GM18505 (cell line): ENCODE data around the gene FSCN2.

Experiments used
- ATAC-seq: cut with Tn5 transposase; IDR thresholded peaks from one replicate; pipeline ENCODE4 v1.9.1; 2021; ENCODE audit not compliant: unreplicated experiment
- POLR2A ChIP-seq: IDR thresholded peaks from 4 replicates; pipeline ENCODE4 v1.6.1; 2011; ENCODE audit warnings: borderline replicate concordance; ENCODE audit not compliant: insufficient read depth, insufficient read length; ENCODE audit errors: extremely low read depth

FSCN2 gene

DNA sequence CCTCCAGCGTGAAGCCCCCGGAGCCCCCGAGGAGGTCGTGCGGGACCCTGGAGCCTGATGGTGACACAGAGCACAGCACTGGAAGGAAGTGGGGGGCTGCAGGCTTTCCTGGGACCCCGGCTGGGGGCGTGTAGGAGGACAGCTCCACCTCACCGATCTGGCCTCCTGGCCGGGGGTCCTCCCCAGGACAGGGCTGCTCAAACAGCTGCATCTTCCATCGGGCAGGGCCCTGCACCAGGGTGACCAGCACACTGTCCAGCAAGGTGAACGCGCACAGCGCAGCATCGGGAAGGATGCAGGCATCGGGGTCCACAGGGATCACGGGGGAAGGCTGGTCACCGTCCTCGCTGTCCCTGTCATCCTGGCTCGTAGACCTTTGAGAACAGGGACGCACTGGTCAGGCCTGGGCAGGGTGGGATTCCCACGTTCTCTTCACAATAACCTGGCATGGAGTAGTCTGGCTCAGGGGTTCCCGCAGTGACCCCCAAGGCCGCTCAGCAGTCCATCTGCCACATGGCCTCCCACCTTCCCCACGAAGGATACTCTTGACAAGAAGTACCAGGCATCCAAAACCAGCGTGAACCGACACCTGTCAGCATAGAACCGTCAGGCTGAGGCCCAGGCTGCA lies 22.8 kb downstream of the FSCN2 start:
- no peak for TF ChIP-seq POLR2A
- ATAC-seq = no peak

DNA sequence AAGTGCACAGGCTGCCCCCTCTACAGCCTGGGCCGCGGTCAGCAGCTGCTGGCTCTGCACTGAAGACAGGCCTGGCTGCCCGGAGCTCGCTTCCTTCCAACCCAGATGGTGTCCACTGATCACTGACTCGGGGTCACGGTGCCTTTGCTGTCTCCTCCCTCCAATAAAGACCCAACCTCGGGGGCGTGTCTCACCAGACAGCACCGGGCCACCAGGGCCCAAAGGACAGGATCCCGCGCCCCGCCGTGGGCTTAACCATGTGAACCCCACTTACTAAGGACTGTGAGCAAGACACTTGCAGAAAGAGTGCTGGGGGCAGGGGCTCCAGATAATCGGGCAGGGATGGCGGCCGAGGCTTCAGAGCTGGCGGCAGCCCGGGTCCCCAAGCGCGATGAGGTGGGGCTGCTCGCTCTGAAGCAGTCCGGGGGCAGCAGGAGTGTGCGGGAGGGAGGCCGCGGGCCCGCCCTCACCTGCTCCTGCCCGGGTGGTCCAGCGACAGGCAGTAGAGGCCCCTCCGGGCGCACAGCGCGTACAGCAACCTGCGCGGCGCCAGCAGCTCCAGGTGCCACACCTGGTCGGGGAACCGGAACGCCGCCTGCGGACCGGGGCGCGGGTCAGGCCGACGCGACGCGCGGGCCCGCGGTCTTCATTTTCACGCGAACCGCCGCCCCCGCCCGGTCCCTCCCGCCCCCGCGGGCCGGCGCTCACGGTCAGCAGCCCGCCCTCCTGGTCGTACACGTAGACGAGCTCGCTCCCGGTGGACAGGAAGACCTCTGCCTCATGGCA lies 23.5 kb downstream of the FSCN2 start:
- no peak for TF ChIP-seq POLR2A
- peak; percentile 23 for ATAC-seq

DNA sequence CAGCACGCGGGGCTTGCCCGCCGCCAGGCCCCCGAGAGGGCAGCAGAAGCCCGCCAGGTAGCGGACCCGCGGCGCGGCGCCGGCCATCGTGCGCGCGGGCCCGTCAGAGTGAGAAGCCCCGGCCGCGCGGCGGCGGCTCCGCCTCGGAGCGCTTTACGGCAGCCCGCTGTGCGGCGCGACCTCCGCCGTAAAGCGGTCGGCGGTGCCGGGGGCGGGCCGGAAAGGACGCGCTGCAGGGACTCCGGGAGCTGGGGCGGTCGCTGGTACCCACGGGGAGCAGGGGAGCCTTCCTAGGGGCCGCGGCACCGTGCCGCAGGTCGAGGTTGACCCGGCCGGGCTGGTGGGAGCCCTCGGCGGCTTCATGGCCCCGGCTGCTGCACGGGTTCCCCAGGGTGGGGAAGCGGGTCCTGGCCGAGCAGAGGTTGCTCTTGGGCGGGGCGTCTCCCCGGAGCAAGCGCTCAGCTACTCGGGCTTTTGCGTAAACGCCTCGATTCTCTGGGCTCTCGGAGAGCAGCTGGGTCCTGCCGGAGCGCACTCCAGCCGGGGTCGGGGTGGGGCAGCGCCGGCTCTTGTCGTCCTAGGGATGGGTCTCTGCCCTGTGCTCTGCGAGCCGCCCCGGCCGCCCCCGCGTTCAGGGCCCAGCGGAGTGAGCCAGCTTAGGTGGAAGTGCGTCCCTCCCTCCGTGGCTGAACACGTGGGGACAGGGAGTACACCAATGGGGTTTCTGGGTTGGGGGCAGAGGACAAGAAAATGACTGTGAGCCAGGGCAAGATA lies 24.3 kb downstream of the FSCN2 start, which contains the start of gene FAAP100:
Gene FAAP100, minus strand, starts transcription at position 110 of the 774 bp plus-strand sequence. Its CDS starts 23 bp downstream, at position 87.
- ATAC-seq = peak; percentile 45
- peak; percentile 87 for TF ChIP-seq POLR2A

DNA sequence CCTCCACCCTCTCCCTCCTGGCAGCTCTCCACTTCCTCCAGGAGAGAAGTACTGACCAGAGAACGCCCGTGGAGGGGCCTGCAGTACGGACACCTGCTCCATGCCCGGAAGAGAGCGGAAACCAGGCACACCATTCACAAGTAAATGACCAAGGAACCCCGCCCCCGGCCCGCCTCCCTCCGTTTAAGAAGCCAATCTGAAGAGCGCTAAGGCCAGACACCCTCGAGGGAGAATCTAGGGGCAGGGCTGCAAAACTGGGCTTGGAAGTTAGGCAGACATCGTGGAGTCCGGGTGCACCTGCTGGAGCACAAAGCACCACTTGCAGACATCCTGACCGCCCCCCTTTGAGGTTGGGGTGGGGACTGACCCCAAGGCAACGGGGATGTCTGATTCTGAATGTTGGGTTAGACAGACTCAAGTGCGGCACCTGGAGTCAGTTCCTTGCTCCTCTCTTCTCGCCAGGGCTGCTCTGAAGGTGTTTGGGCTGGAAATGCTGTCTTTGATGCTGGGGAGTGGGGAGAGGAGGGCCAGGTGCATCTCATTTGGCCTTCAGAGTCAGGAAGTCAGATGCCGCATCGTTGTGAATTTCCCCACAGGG lies 24.9 kb downstream of the FSCN2 start:
- TF ChIP-seq POLR2A = peak; percentile 44
- ATAC-seq = peak; percentile 38

DNA sequence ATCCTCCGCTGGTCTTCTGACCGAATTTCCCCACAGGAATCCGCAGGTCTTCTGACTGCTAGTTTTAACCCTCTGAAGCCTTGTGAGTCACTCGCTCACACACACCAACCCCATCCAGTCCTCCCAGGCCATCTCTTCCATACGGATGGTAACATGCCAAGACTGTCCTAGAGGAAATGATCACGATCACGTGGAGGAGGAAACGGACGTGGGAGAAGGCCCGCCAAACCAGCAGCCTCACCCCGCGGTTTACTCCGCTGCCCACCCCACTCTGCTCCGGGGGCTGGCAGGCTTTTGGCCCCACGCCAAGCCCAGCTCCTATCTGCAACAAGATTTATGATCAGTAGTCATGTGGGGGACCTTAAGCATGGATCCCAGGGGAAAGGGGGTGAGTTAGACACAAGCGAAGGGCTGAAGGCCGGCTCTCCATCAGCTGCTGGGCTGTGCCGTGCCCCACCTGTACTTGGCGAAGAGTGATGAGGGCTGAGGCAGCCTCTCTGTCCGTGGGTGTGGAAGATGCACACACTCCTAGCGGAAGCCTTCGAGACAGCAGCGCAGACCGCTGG lies 25.5 kb downstream of the FSCN2 start:
- no peak for ATAC-seq
- no peak for TF ChIP-seq POLR2A

DNA sequence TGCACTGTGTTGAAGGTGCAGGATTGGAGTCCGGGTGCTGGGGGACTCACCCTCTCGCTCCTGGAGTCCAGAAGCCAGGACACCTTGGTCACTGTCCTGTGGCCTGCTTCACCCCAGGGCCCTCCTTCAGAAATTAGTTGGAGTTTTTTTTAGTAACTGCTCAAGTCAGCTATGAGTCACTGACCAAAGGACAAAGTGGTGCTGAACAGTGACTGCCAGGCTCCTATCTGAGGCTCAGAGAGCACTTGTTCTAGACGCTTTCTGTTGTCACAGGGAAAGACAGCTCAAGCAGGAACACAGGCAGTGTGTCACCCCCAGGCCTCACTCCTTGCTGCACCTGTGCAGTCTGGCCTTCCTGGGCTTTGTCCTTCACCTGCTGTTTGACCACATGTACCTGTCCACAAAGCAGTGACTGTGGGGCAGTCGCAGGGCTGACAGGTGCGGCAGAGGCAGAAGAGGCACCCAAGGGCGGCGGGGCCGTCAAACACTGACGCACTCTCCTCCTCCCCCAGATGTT lies 28.1 kb downstream of the FSCN2 start:
- peak; percentile 12 for TF ChIP-seq POLR2A
- ATAC-seq = no peak

DNA sequence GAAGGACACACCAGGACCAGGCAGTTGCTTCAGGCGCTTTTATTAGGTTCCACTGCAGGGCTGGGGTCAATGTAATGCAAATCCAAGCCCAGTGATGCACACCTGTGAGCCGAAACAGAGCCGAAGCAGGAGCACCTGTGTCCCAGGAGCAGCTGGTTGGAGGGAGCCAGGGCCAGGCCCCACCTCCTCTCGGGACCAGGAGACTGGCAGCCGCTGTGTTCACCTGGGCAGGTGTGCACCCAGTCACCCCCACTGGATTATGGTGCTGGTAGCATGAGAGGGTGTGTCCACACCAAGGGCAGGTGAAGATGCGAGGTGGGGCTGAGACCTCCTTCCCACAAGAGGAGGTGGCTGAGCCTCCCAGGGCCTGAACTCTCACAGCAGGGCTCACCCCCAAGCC lies 28.7 kb downstream of the FSCN2 start:
- no peak for ATAC-seq
- TF ChIP-seq POLR2A = no peak

DNA sequence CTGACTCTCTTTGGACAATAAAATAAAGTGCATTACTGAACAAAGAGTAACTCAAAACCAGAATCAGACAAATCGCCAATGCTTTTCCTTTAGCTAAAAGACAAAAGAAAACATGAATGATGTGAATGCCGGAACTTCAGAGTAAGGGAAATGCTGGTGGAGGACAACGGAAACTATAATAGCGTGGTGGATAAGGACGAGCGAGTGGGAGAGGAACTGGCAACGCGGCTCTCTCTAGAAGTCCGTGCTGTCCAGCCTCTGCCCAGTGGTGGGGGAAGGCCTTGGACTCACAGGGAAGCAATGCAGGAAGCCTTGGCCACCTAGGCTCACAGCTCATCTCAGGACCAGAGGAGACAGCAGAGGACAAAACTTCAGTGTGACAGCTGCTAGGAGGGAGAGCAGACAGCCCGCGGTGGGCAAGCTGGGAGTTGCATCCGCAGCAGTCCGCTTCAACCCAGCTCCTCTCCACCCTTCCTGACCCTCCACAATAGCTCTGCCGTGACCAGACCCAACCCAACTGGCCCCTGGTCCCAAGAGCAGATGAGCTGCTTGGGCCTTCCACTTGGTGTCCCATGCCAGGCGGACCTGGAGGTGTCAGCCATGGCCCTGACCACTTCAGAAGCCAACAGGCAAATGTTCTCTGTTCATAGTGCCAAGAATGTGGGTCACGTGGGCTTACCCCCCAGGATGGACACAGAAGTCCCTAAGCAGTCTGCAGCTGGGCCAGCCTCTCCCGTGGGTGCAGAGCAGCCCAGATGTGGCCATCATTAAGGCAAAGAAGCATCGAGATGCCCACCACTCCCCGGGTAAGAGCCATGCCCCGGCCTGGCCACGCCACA lies 29.3 kb downstream of the FSCN2 start:
- peak; percentile 17 for TF ChIP-seq POLR2A

DNA sequence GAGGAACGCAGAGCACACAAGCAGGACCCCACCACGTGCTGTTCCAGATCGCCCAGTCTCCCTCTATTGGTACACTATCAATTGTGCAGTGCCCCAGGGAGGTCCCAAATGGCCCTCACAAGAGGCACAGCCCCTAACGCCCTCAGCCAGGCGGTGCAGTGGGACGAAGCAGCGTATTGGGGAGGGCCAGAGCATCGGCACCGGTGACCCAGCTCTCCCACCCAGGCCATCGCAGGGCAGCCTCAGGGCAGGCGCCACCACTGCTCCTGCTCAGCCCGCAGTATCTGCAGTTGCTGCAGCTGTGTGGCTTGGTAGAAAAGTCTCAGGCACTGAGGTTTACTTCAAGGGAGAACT lies 29.9 kb downstream of the FSCN2 start:
- TF ChIP-seq POLR2A = no peak
- no peak for ATAC-seq

More for the DNA sequence above, 29.3 kb downstream of the FSCN2 start:
- no peak for ATAC-seq

DNA sequence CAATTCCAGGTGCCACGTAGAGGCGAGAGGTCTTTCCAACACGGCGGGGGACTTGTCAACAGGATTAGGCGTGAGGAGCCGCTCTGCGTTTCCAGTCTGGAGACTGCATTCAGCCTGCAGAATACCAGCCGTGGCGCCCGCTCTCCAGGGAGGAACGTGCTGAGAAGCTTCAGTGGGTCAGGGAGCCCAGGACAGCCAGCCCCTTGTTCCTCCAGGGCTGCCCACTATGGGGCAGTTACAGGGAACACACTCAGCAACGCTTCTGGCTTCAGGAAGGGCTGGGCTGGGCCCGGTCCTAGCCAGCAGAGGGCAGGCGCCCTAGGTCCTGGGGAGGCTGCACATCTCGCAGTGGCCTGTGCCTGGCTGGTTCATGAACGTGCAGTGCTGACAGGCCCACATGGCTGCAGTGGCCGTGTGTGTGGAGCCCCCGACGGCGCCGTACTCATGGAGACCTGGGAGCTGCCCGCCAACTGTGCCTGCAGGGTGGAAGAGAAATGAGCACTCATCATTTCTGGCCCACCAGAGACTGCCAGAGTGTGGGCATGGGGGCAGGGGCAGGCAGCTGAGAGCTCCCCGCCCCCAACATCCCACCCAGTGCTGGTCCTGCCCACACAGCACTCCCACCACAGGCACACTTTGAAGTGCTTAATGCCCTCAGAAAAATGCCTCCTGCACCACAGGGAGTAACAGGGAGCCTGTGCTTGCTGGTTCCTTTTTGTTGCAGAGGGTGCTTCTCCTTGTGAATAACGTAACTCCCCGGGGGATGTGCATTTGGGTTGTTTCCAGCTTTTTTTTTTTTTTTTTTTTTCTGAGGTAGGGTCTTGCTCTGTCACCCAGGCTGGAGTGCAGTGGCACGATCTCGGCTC lies 31.0 kb downstream of the FSCN2 start:
- ATAC-seq = no peak
- TF ChIP-seq POLR2A = no peak

DNA sequence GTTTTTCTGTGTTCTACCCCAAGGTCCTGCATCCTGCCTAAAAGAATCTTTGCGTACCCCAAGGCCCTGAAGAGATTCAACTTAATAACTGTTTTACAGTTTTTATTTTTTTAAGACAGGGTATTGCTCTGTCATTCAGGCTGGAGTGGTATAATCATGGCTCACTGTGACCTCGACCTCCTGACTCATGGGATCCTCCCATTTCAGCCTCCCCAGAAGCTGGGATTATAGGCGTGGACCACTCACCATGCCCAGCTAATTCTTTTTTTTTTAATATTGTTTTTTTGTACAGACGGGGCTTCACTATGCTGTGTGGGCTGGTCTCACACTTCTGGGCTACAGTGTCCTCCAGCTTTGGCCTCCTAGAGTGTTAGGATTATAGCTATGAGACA lies 33.3 kb downstream of the FSCN2 start:
- ATAC-seq = no peak
- no peak for TF ChIP-seq POLR2A
